ENCODE measurements around the gene FBXW12. TPM values are rescaled to one million over a fixed set of nuclear protein-coding genes. Genes with fewer than 3 reads are reported as not detected.

The FBXW12 gene
- total and polyA plus RNA-seq, 10 donors, result 0.33 to 0.42 TPM; not detected in 8

DNA sequence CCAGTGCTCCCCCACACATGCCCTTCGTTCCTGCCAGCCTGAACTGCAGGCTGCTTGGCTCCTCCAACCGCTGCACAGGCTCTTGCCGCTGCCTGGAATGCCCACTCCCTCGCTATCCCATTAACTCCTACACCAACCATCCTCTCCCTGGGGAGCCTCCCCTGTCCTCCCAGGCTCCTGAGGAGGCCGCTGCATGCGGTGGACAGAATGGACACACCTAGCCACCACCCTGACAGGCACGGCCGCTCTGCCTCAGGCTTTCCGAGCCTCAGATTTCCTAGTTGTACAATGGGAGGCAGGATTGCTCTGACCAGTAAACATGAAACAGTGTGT, 55.6 kb downstream of the FBXW12 start:
- peaks cover 0 to 25% (median 9%) of the 10 kb centered on the region in 7 donors for H3K27me3 ChIP-seq (replicated peaks in 1 of 7)
- peaks cover 8 to 88% (median 47%) of the 10 kb centered on the region in 6 donors for H3K4me1 ChIP-seq
- TF ChIP-seq POLR2A (IDR thresholded peaks at IDR 0.05), result no peak
- peak in 1 of 3 donors; percentile 19 for TF ChIP-seq POLR2AphosphoS5 (IDR thresholded peaks at IDR 0.05)
- no peaks in the 10 kb centered on the region for H3K9me3 ChIP-seq
- intact Hi-C loops (cut with DNase I; ENCODE audit: low total_unique reads), result no loop called here
- no peak for DNase-seq
- peak overlapping the region in 6 of 8 donors; percentile 82 to 89 (median 86) for H3K27ac ChIP-seq
- WGBS, 5 donors, result 73 to 89% (median 79%) methylated on average over 9 of the region's 9 CpGs
- H3K36me3 ChIP-seq, result peaks cover 0 to 24% (median 7%) of the 10 kb centered on the region in 6 donors
- peak overlapping the region in 5 of 8 donors; percentile 16 to 83 (median 76) for H3K4me3 ChIP-seq

DNA sequence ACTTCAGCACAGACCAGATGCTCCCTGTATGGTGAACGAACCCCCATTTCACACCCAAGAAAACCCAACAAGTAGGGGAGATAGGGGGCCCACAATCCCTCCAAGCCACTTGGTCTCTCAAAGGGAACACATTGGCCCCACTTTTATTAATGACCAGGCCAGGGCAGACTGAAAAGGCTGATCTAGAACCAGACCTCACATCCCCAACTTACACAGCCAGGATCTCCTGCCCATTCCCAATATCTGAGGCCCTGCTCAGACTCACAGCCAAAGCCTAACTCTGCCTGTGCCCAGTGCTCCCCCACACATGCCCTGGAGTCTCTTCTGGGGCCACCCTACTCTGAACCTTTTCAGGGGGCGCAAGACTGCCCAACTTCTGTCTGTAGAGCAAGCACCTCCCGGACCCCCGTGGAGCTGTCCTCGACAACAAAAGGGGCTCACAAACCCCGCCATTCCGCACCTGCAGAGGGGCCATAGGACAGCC, 56.1 kb downstream of the FBXW12 start:
- 71 to 82% (median 76%) methylated on average over 7 of the region's 7 CpGs for WGBS, 5 donors
- peaks cover 8 to 93% (median 50%) of the 10 kb centered on the region in 6 donors for H3K4me1 ChIP-seq
- H3K9me3 ChIP-seq, result no peaks in the 10 kb centered on the region
- H3K27me3 ChIP-seq (replicated peaks in 1 of 7), result peaks cover 0 to 25% (median 9%) of the 10 kb centered on the region in 7 donors
- H3K27ac ChIP-seq, result peak overlapping the region in 7 of 8 donors; percentile 35 to 89 (median 86)
- TF ChIP-seq, protein P1, sequence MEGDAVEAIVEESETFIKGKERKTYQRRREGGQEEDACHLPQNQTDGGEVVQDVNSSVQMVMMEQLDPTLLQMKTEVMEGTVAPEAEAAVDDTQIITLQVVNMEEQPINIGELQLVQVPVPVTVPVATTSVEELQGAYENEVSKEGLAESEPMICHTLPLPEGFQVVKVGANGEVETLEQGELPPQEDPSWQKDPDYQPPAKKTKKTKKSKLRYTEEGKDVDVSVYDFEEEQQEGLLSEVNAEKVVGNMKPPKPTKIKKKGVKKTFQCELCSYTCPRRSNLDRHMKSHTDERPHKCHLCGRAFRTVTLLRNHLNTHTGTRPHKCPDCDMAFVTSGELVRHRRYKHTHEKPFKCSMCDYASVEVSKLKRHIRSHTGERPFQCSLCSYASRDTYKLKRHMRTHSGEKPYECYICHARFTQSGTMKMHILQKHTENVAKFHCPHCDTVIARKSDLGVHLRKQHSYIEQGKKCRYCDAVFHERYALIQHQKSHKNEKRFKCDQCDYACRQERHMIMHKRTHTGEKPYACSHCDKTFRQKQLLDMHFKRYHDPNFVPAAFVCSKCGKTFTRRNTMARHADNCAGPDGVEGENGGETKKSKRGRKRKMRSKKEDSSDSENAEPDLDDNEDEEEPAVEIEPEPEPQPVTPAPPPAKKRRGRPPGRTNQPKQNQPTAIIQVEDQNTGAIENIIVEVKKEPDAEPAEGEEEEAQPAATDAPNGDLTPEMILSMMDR (IDR thresholded peaks at IDR 0.05 in 8 of 11, conservative IDR thresholded peaks at IDR 0.05 in 3 of 11), result no peak
- TF ChIP-seq POLR2A (IDR thresholded peaks at IDR 0.05), result no peak
- TF ChIP-seq POLR2AphosphoS5 (IDR thresholded peaks at IDR 0.05), result no peak
- peak overlapping the region in 7 of 8 donors; percentile 70 to 83 (median 76) for H3K4me3 ChIP-seq
- no peak for DNase-seq
- intact Hi-C loops (cut with DNase I; ENCODE audit: low total_unique reads), result no loop called here
- H3K36me3 ChIP-seq, result peaks cover 0 to 29% (median 12%) of the 10 kb centered on the region in 6 donors

DNA sequence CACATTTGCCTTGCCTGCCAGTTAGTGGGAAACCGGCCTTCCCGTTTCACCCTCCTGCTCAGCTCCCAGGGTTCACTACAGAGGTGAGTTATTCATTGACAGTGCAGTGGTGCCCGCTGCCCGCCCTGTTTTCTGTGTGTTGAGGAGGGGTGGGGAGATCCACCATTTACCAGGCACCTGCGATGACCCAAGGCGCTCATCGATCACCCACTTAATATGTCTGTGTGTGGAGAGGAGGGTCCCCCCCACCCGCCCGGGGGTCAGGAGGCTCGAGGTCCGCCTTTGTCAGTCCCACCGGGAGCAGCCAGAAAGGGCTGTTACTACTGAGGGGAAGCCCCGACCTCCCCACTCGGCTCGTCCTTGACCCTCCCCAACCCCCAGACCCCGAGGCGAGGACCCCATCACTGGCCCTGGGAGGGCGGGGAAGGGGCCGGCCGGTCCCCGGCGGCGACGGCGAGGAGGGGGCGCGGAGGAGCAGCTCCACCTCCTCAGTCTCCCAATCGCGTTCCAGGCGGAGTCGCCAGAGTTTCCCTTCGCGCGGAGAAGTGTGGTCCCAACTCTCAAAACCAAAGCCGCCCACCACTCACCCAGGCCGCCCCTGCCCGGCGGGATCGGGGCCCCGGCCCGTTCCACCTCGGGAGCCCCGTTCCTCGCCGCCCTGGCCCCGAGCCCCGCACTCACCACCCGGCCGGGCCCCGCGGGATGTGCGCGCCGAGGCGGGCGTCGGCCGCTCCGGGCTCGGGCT, 56.7 kb downstream of the FBXW12 start:
- Histone ChIP-seq H3K9me3 (no peaks in the 10 kb centered on the region), H3K4me3 (peak overlapping the region; percentile 70 to 83 (median 76)), H3K4me1 (peaks cover 8 to 94% (median 50%) of the 10 kb centered on the region in 6 donors), H3K27me3 (replicated peaks in 1 of 7) (peaks cover 0 to 25% (median 9%) of the 10 kb centered on the region in 7 donors), H3K27ac (peak overlapping the region; percentile 70 to 89 (median 86)), H3K36me3 (peaks cover 0 to 29% (median 18%) of the 10 kb centered on the region in 6 donors)
- no peak for TF ChIP-seq POLR2A (IDR thresholded peaks at IDR 0.05)
- TF ChIP-seq POLR2AphosphoS5 (IDR thresholded peaks at IDR 0.05), result peak; percentile 3 to 60 (median 34)
- 6 to 28% (median 7%) methylated on average over 9 to 60 of the region's 60 CpGs for WGBS, 5 donors
- DNase-seq, result no peak
- intact Hi-C loops (cut with DNase I; ENCODE audit: low total_unique reads), result no loop called here

DNA sequence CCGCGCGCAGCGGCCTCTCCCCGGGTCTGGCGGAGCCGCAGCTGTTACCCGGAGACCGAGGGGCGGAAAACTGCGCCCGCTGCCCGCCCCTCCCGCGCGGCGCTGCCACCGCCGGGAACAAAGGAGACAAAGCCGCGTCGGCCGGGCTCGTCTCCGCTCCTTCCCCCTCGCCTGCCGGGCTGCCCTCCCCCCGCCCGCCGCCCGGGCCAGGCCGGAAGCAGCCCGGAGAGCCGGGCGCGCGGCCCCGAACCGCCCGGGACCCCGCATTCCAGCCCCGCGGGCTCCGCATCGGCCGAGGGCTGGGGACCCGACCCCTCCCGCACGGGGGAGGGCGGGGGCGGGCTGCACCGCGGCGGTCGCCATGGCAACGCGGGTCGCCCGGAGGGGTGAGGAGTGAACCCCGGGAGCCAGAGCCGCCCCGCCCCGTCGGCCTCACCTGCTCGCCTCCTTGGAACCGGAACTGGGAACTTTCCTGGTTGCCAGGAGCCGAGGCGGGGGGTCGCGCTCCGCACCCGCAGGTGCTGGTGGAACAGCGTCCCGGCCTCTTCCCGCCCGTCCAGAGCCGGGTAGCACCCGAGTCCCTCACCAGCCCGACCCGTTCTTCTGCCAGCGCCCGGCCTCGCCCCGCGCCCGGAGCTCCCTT, 57.4 kb downstream of the FBXW12 start:
- peak overlapping the region; percentile 70 to 83 (median 76) for H3K4me3 ChIP-seq
- H3K27ac ChIP-seq, result peak overlapping the region; percentile 70 to 89 (median 86)
- 0 to 2% (median 0%) methylated on average over 27 to 86 of the region's 86 CpGs for WGBS, 5 donors
- H3K4me1 ChIP-seq, result peaks cover 8 to 94% (median 54%) of the 10 kb centered on the region in 6 donors
- intact Hi-C loops (cut with DNase I; ENCODE audit: low total_unique reads), result no loop called here
- H3K9me3 ChIP-seq, result no peaks in the 10 kb centered on the region
- TF ChIP-seq POLR2AphosphoS5 (IDR thresholded peaks at IDR 0.05), result peak; percentile 3 to 68 (median 41)
- TF ChIP-seq, protein P1 (IDR thresholded peaks at IDR 0.05 in 8 of 11, conservative IDR thresholded peaks at IDR 0.05 in 3 of 11), result peak in 2 of 11 experiments; percentile 9 to 23
- TF ChIP-seq POLR2A (IDR thresholded peaks at IDR 0.05), result no peak
- peaks cover 0 to 31% (median 18%) of the 10 kb centered on the region in 6 donors for H3K36me3 ChIP-seq
- H3K27me3 ChIP-seq (replicated peaks in 1 of 7), result peaks cover 0 to 25% (median 9%) of the 10 kb centered on the region in 7 donors
- peak; percentile 90 for DNase-seq
